Measurements from ENCODE around the gene MRPS23.
"Not testable (repeated sequence)": the region's sequence is repeated elsewhere in the genome, so short reads cannot be mapped to it uniquely, and the experiment has no call there.

MRPS23 gene

GRCh38 chr17:57861790-57862693 is 12.2 kb upstream of the MRPS23 start:
- DNase-seq, result no peak

GRCh38 chr17:57861000-57861789 is 11.4 kb upstream of the MRPS23 start:
- no peak for DNase-seq

DNA sequence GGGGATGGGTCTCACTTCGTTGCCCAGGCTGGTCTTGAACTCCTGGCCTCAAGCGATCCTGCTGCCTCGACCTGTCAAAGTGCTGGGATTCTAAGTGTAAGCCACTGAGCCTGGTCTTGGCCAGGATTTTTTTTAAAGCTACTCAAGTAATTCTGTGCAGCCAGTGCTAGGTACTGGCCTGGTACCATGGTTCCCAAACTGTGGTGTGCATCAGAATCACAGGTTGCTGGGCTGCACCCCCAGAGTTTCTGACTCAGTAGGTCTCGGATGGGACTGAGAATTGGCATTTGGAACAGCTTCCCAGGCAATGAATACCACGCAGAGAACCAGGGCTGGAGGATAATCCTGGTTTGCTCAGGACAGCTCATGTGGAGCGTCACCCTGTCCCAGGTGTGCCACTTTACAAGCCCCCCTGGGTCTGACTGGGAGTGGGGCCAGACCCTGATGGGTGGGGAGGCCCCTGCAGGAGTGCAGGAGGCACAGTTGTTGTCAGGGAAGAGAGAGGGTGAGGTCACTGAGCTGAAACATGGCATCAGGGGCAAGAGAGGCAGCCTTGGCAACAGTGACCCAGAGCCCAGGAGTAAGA is 10.7 kb upstream of the MRPS23 start:
- no peak for DNase-seq

- DNase-seq, result no peak
Observed at GRCh38 chr17:57859601-57860413, 10.0 kb upstream of the MRPS23 start.

- DNase-seq, result no peak
Observed at GRCh38 chr17:57858838-57859237, 9.0 kb upstream of the MRPS23 start.

- DNase-seq, result no peak
Observed at GRCh38 chr17:57856792-57857620, 7.2 kb upstream of the MRPS23 start.

DNA sequence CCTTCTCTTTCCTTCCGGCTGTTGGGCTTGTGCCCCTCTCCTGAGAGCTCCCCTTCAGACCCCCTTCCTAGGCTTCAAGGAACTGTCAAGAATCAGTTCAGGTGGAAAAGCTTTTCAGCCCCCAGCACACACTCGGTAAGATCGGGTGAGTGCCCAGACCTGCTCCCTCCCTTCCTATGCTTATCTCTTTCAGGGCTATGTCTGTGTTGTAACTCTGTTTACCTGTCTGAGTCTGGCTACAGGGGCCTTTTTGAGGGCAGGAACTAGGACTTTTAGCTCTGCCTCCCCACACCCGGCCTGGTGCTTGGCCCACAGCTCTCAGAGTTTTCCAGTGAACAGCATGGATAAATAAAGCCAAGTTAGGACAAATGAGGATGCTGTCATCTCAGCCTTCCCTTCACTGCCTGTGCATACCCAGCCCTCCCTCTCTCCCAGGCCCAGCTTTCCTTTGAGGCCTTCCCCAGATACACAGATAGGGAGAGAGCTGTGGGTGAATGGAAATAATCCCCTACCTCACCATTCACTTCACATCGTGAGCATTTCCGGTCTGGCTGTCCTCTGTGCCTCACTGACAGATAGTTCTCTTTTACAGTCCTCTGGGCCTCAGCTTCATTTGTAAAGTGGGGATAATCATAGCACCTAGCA is 5.7 kb upstream of the MRPS23 start:
- no peak for DNase-seq

- no peak for DNase-seq
Observed at GRCh38 chr17:57853695-57854094, 3.9 kb upstream of the MRPS23 start.

- no peak for DNase-seq
Observed at GRCh38 chr17:57852955-57853328, 3.1 kb upstream of the MRPS23 start.

- no peak for DNase-seq
Observed at GRCh38 chr17:57852092-57852954, 2.5 kb upstream of the MRPS23 start.

DNA sequence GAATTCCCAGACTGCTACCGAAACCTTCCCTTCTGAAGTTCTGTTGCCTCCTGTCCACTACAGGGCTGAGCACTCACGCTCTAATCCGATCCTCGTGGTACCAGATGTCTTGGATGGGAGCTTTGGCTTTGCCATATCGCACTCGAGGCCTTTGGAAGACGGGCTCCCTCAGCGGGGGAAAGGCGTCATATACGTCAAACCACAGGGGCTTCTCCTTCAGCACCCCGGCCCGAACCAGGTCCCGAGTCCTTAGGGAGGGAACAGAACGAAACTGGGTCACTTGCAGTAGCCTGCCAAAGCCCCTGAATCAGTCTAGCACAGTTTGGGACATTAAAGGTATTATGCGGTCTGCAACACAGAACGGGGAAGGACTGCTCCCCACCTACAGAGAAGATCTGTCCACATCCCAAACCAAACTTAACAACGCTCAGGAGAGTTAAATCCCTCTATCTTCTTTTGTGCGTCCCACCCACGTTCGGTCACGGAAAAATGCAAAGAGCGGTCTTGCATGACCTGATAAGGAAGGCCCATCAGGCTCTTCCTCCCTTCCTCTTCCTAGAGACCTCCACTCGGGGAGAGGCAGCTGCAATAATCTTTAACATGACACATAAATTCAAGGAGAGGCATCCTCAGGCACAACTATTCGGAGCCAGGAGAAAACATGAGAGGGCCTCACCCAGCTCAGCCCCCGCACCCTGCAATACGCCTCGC is 526 bp downstream of the MRPS23 start:
- no peak for DNase-seq

- DNase-seq, result not testable (repeated sequence)
Observed at GRCh38 chr17:57846056-57846945, 3.5 kb downstream of the MRPS23 start.

- DNase-seq, result no peak
Observed at GRCh38 chr17:57842280-57842679, 7.6 kb downstream of the MRPS23 start.

- no peak for DNase-seq
Observed at GRCh38 chr17:57839571-57839923, 10.3 kb downstream of the MRPS23 start.

DNA sequence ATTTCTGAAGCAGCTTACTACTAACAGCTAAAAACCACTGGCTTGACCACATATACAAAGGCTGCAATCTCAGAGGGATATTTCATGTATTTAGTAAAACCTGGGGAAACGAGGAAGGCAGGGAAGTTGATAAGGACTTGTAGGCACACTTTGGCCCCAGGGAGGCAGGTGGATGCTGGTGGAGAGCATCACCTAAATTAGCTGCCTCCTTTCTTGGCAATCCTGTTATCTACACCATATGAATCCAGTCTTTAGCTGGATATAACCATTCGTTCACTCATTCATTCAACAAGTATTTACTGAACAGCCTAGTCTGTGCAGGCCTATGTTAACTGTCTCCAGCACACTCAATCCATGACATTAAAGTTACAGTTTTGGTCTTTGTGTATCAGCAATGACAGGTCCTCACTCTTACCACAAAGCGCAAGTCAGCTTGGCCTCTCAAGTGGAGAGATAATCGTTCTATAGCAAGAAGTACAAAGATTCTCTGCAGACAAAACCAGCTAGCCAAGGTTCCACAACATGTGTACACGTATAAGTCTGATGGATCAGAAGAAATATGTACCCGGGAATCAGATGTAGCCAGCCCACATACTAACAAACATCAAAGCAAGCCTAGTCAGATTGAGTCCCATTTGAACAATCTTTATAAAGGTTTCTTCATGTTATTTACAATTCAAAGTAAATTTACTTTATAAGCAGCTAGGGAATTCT is 10.8 kb downstream of the MRPS23 start:
- no peak for DNase-seq

DNA sequence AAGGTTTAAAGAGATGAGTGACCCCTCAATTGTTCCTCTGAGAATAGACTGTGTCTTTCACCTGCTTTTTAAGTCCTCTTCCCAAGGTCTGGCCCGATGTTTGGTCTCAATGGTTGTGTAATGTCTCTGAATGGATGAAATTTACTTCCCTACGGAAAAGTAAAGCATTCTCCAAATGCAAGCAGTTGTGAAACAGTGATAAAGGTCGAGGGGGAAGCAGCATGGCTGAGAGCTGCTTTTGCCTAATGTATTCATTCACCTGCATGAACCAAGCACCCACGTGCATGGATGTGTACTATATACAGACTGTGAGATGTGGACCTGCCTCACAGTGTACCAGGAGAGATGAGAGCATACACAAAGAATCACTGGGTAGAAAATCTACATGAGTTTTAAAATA is 11.4 kb downstream of the MRPS23 start:
- no peak for DNase-seq

DNA sequence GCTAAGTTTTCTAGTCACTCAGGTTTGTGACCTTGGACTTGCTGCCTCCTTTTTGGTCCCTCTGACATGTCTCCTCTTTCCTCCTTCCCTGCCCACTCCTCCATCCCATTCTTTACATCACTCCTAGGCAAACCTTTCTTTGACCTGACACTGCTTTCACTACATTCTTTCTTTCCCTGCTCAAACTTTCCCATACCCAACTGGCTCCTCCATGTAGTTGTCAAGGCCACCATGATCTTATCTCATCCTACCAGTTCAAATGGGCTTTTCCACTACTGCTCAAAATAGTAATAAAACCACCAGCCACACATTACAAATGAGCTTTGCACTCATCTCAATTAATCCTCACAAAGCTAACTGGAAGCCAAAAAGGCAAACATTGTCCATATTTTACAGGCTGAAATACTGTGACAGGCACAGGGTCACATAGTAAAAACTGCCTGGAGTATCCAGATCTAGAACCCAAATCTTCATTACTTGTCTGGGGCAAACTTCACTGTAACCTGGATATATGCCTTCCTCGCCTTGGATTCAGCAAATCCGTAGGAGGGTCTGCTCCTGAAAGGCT is 14.4 kb downstream of the MRPS23 start:
- no peak for DNase-seq
